NCI-H82 (cell line): ENCODE results near the gene CATSPER1.

Experiments used
- DNase-seq: peaks from one replicate; lab custom pipeline; 2025; lab: John Stamatoyannopoulos, UW

The CATSPER1 gene

GRCh38 chr11:66002648-66003225, 23.5 kb downstream of the CATSPER1 start:
- peak; percentile 63 for DNase-seq

GRCh38 chr11:66001942-66002647, 24.2 kb downstream of the CATSPER1 start, which contains the start of the genes BANF1 and EIF1AD:
TSS of gene BANF1 (plus strand) at chr11:66002503. CDS start at chr11:66003251, 748 bp downstream.
TSS of gene EIF1AD (minus strand) at chr11:66002157. CDS start at chr11:66000389, 1,768 bp downstream.
- peak; percentile 97 for DNase-seq

- DNase-seq: no peak
Measured at GRCh38 chr11:65997286-65997685, 29.0 kb downstream of the CATSPER1 start.

GRCh38 chr11:65992056-65992455, 34.2 kb downstream of the CATSPER1 start:
- DNase-seq: no peak

- peak; percentile 93 for DNase-seq
Measured at GRCh38 chr11:65988791-65989592, 37.3 kb downstream of the CATSPER1 start.

- no peak for DNase-seq
Measured at GRCh38 chr11:65987336-65987735, 38.9 kb downstream of the CATSPER1 start.

GRCh38 chr11:65983589-65983987, 42.7 kb downstream of the CATSPER1 start:
- no peak for DNase-seq

- no peak for DNase-seq
Measured at GRCh38 chr11:65982824-65983588, 43.3 kb downstream of the CATSPER1 start.

GRCh38 chr11:65981972-65982823, 44.1 kb downstream of the CATSPER1 start:
- no peak for DNase-seq

GRCh38 chr11:65981101-65981740, 45.1 kb downstream of the CATSPER1 start:
- DNase-seq: no peak

- DNase-seq: no peak
Measured at GRCh38 chr11:65979261-65979759, 47.0 kb downstream of the CATSPER1 start.

GRCh38 chr11:65978391-65979238, 47.7 kb downstream of the CATSPER1 start:
- DNase-seq: no peak

GRCh38 chr11:65977621-65978390, 48.5 kb downstream of the CATSPER1 start:
- DNase-seq: no peak

- no peak for DNase-seq
Measured at GRCh38 chr11:65976216-65977176, 49.8 kb downstream of the CATSPER1 start.

- DNase-seq: no peak
Measured at GRCh38 chr11:65975771-65976170, 50.5 kb downstream of the CATSPER1 start.

- DNase-seq: no peak
Measured at GRCh38 chr11:65973439-65974110, 52.7 kb downstream of the CATSPER1 start.

GRCh38 chr11:65972116-65972515, 54.2 kb downstream of the CATSPER1 start:
- no peak for DNase-seq
